NB4 (cell line): Measurements from ENCODE around the gene ID1.

ENCODE experiments used
- DNase-seq: peaks from one replicate; pipeline ENCODE4 v3.0.0; 2010; ENCODE audit warnings: low read depth
- H3K4me3 ChIP-seq: one replicate; pipeline ENCODE4 v1.5.1; 2011; ENCODE audit warnings: mild to moderate bottlenecking, low read depth, low read length, moderate library complexity
- CTCF ChIP-seq: IDR thresholded peaks from one replicate; pipeline ENCODE4 v1.5.1; 2012; ENCODE audit warnings: low read depth, low read length
- MYC ChIP-seq: IDR thresholded peaks from 2 replicates; pipeline ENCODE4 v1.6.1; 2011; ENCODE audit warnings: low read depth, low read length
- POLR2A ChIP-seq: IDR thresholded peaks from 2 replicates; pipeline ENCODE4 v1.6.1; 2011; ENCODE audit warnings: mild to moderate bottlenecking; ENCODE audit not compliant: insufficient read length; ENCODE audit errors: extremely low read depth
- TF ChIP-seq, protein P1 (sequence below): IDR thresholded peaks from 2 replicates; pipeline ENCODE4 v1.6.1; 2011; ENCODE audit warnings: low read depth, low read length

The ID1 gene

DNA sequence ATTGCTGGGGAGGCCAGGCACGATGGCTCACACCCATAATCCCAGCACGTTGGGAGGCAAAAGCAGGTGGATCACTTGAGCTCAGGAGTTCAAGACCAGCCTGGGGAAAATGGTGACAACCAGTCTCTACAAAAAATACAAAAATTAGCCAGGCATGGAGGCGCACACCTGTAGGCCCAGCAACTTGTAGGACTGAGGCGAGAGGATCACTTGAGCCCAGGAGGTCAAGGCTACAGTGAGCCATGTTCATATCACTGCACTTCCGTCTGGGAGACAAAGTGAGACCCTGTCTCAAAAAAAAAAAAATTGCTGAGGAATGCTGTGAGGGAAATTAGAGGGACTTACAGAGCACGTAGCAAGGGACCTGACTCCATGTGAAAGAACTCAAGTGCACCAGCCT is 40.8 kb upstream of the ID1 start:
- TF ChIP-seq CTCF, result no peak
- no peak for TF ChIP-seq MYC
- TF ChIP-seq POLR2A, result no peak
- TF ChIP-seq, protein P1, sequence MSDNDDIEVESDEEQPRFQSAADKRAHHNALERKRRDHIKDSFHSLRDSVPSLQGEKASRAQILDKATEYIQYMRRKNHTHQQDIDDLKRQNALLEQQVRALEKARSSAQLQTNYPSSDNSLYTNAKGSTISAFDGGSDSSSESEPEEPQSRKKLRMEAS, result no peak
- no peak for DNase-seq
- no peak overlapping the region for H3K4me3 ChIP-seq

DNA sequence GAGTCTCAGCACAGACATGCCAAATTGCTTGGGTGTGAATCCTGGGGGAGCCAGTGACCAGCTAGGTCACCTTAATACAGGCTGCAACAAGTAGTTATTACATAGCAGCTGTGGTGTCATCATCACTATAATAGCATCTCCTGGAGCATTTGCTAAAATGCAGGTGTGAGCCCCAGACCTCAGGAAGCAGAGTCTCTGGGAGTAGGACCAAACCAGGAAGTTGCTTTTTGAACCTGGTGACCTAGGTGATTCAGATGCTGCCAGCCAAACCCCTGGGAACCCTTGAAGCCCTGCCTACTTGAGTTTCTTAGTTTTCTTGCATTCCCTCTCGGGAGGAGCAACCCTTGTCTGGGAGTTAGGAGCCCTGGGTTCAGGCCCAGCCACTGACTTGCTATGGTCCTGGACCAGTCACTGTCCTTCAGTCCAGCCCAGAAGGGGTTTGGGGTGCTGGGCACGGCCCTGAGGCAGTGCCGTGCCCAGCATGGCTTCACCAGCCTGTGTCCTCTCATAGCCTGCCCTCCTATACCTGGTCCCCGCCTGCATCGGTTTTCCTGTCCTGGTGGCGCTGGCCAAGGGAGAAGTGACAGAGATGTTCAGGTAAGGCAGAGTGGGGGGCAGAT is 39.3 kb upstream of the ID1 start:
- DNase-seq, result no peak
- no peak overlapping the region for H3K4me3 ChIP-seq
- TF ChIP-seq CTCF, result no peak
- TF ChIP-seq, protein P1, result no peak
- no peak for TF ChIP-seq POLR2A
- no peak for TF ChIP-seq MYC

- no peak for TF ChIP-seq CTCF
- TF ChIP-seq MYC, result no peak
- TF ChIP-seq POLR2A, result no peak
- TF ChIP-seq, protein P1, result no peak
- H3K4me3 ChIP-seq, result no peak overlapping the region
- no peak for DNase-seq
Observed at GRCh38 chr20:31566319-31566657, 38.8 kb upstream of the ID1 start.

DNA sequence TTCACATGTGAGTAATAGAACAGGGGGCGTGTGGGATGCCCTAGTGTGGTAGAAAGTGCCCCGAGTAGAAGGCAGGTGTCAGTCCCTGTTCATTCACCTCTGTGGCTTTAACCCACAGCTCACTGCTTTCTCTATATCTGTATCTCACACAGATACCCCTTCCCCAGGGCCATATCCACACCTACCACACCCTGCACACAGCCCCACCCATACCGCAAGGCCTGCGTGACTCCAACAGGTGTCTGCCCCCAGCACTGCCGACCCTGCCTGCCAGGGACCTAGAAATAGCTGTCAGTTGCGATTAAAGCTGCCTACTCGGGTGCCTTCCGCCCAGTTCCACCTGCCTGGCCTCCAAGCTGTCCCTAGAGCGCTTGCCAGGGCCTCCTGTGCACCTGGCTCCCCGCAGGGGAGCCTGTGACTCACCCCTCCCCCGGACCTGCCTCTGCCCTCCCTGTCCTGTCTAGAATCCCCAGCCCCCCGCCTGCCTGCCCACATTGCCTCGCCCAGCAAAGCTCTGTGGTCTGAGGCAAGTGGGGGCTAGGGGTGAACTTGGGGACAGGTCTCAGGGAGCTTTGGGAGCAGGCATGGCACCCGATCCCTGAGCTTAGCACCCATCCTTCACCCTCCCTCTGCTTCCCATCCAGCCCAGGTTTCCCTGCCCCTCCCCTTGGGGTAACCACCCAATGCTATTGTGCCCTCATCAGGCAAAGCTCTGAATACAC is 38.3 kb upstream of the ID1 start:
- H3K4me3 ChIP-seq, result no peak overlapping the region
- DNase-seq, result no peak
- no peak for TF ChIP-seq POLR2A

GRCh38 chr20:31567380-31567720 is 37.7 kb upstream of the ID1 start:
- H3K4me3 ChIP-seq, result no peak overlapping the region
- TF ChIP-seq MYC, result no peak
- no peak for TF ChIP-seq POLR2A
- no peak for TF ChIP-seq CTCF
- TF ChIP-seq, protein P1, result no peak

DNA sequence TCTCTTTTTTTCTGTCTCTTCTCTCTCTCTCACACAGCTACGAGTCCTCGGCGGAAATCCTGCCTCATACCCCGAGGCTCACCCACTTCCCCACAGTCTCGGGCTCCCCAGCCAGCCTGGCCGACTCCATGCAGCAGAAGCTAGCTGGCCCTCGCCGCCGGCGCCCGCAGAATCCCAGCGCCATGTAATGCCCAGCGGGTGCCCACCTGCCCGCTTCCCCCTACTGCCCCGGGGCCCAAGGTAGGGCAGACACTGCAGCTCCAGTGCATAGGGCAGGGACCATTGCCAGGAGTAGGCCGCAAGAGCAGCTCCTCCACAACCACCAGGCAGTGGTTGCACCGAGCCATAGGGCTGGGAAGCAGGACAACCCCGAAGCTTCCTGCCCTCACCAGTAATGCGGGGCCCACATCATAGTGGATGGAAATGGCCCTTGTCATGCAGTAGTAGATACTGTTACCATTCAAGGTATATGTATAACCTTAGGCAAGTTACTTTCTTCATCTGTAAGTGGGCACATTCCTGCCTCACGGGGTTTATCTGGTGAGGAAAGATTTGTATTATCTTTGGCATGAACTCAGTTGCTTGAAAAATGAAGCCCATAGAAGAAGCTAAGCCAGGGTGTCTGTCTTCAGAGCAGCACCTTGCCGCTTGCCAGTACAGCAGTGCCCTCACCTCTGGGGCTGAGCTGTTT is 36.9 kb upstream of the ID1 start:
- no peak for DNase-seq
- no peak overlapping the region for H3K4me3 ChIP-seq
- TF ChIP-seq CTCF, result no peak
- TF ChIP-seq POLR2A, result no peak
- TF ChIP-seq, protein P1, result no peak
- TF ChIP-seq MYC, result no peak

More at GRCh38 chr20:31567380-31567720, 37.7 kb upstream of the ID1 start:
- no peak for DNase-seq
